ENCODE results near the gene SOCS1.

GRCh38 chr16:11303405-11304138, 47.6 kb upstream of the SOCS1 start:
- no peak for TF ChIP-seq CTCF (IDR thresholded peaks at IDR 0.05; ENCODE audit: low read length)
- no peak for TF ChIP-seq EZH2 (optimal IDR thresholded peaks at IDR 0.05; ENCODE audit: low read depth, low read length)

All from MM.1S (cell line).